GM12801 (cell line): ENCODE measurements around the gene AMZ2.

Experiments used
- TF ChIP-seq, protein P1 (sequence below): IDR thresholded peaks from one replicate; pipeline ENCODE4 v1.5.1; 2011; ENCODE audit warnings: control low read depth; ENCODE audit not compliant: insufficient read length; ENCODE audit errors: extremely low read depth

Gene AMZ2

DNA sequence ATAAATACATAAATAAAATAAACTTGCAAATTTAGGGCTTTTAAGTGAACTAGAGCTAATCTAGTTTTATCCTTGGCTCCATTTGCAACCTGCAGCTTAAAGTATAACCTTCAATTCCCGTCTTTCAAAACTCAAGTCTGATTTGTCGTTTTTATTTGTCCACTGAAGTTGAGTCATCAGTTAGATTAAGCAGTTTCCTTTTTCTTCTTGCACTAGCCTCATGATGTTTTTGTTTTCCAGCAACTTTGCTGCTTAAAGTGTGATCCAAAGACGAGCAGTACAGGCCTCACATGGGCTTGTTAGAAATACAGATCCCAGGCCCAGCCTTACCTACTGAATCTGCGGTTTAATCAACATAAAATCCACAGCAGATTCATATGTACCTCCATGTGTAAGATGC, 57.3 kb downstream of the AMZ2 start:
- TF ChIP-seq, protein P1, sequence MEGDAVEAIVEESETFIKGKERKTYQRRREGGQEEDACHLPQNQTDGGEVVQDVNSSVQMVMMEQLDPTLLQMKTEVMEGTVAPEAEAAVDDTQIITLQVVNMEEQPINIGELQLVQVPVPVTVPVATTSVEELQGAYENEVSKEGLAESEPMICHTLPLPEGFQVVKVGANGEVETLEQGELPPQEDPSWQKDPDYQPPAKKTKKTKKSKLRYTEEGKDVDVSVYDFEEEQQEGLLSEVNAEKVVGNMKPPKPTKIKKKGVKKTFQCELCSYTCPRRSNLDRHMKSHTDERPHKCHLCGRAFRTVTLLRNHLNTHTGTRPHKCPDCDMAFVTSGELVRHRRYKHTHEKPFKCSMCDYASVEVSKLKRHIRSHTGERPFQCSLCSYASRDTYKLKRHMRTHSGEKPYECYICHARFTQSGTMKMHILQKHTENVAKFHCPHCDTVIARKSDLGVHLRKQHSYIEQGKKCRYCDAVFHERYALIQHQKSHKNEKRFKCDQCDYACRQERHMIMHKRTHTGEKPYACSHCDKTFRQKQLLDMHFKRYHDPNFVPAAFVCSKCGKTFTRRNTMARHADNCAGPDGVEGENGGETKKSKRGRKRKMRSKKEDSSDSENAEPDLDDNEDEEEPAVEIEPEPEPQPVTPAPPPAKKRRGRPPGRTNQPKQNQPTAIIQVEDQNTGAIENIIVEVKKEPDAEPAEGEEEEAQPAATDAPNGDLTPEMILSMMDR: no peak
